Measurements from ENCODE around the gene KCNT1.

Gene KCNT1

GRCh38 chr9:135749171-135750045 lies 47.4 kb downstream of the KCNT1 start:
- H3K36me3 ChIP-seq (ENCODE audit: low read depth), result no peaks in the 10 kb centered on the region
- no peaks in the 10 kb centered on the region for H3K9me3 ChIP-seq (ENCODE audit: severe bottlenecking)
- no peak for ATAC-seq (ENCODE audit: low read depth)
- TF ChIP-seq, protein P1, sequence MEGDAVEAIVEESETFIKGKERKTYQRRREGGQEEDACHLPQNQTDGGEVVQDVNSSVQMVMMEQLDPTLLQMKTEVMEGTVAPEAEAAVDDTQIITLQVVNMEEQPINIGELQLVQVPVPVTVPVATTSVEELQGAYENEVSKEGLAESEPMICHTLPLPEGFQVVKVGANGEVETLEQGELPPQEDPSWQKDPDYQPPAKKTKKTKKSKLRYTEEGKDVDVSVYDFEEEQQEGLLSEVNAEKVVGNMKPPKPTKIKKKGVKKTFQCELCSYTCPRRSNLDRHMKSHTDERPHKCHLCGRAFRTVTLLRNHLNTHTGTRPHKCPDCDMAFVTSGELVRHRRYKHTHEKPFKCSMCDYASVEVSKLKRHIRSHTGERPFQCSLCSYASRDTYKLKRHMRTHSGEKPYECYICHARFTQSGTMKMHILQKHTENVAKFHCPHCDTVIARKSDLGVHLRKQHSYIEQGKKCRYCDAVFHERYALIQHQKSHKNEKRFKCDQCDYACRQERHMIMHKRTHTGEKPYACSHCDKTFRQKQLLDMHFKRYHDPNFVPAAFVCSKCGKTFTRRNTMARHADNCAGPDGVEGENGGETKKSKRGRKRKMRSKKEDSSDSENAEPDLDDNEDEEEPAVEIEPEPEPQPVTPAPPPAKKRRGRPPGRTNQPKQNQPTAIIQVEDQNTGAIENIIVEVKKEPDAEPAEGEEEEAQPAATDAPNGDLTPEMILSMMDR (IDR thresholded peaks at IDR 0.05; ENCODE audit: poor library complexity, severe bottlenecking), result no peak
- no peaks in the 10 kb centered on the region for H3K27me3 ChIP-seq (ENCODE audit: insufficient read depth, poor library complexity, severe bottlenecking)
- H3K27ac ChIP-seq (ENCODE audit: poor library complexity, severe bottlenecking), result no peak overlapping the region
- DNase-seq (ENCODE audit: low spot score), result no peak
- no peak overlapping the region for H3K4me3 ChIP-seq (ENCODE audit: severe bottlenecking)
- H3K4me1 ChIP-seq (ENCODE audit: insufficient read depth, poor library complexity, severe bottlenecking), result no peaks in the 10 kb centered on the region

GRCh38 chr9:135750786-135751185 lies 48.8 kb downstream of the KCNT1 start:
- H3K27ac ChIP-seq (ENCODE audit: poor library complexity, severe bottlenecking), result no peak overlapping the region

GRCh38 chr9:135751501-135751900 lies 49.5 kb downstream of the KCNT1 start:
- H3K4me1 ChIP-seq (ENCODE audit: insufficient read depth, poor library complexity, severe bottlenecking), result no peaks in the 10 kb centered on the region
- DNase-seq (ENCODE audit: low spot score), result no peak
- TF ChIP-seq, protein P1 (IDR thresholded peaks at IDR 0.05; ENCODE audit: poor library complexity, severe bottlenecking), result no peak
- no peaks in the 10 kb centered on the region for H3K36me3 ChIP-seq (ENCODE audit: low read depth)
- no peaks in the 10 kb centered on the region for H3K9me3 ChIP-seq (ENCODE audit: severe bottlenecking)
- ATAC-seq (ENCODE audit: low read depth), result no peak
- H3K27me3 ChIP-seq (ENCODE audit: insufficient read depth, poor library complexity, severe bottlenecking), result no peaks in the 10 kb centered on the region
- no peak overlapping the region for H3K4me3 ChIP-seq (ENCODE audit: severe bottlenecking)
- no peak overlapping the region for H3K27ac ChIP-seq (ENCODE audit: poor library complexity, severe bottlenecking)

More at GRCh38 chr9:135750786-135751185, 48.8 kb downstream of the KCNT1 start:
- TF ChIP-seq, protein P1 (IDR thresholded peaks at IDR 0.05; ENCODE audit: poor library complexity, severe bottlenecking), result no peak
- no peak for ATAC-seq (ENCODE audit: low read depth)
- Histone ChIP-seq H3K36me3 (ENCODE audit: low read depth) (no peaks in the 10 kb centered on the region), H3K4me3 (ENCODE audit: severe bottlenecking) (no peak overlapping the region), H3K27me3 (ENCODE audit: insufficient read depth, poor library complexity, severe bottlenecking) (no peaks in the 10 kb centered on the region), H3K9me3 (ENCODE audit: severe bottlenecking) (no peaks in the 10 kb centered on the region), H3K4me1 (ENCODE audit: insufficient read depth, poor library complexity, severe bottlenecking) (no peaks in the 10 kb centered on the region)
- DNase-seq (ENCODE audit: low spot score), result no peak

GRCh38 chr9:135752281-135753204 lies 50.6 kb downstream of the KCNT1 start:
- Histone ChIP-seq H3K27me3 (ENCODE audit: insufficient read depth, poor library complexity, severe bottlenecking) (no peaks in the 10 kb centered on the region), H3K4me3 (ENCODE audit: severe bottlenecking) (no peak overlapping the region), H3K9me3 (ENCODE audit: severe bottlenecking) (no peaks in the 10 kb centered on the region), H3K36me3 (ENCODE audit: low read depth) (no peaks in the 10 kb centered on the region), H3K27ac (ENCODE audit: poor library complexity, severe bottlenecking) (no peak overlapping the region), H3K4me1 (ENCODE audit: insufficient read depth, poor library complexity, severe bottlenecking) (no peaks in the 10 kb centered on the region)
- TF ChIP-seq, protein P1 (IDR thresholded peaks at IDR 0.05; ENCODE audit: poor library complexity, severe bottlenecking), result no peak
- DNase-seq (ENCODE audit: low spot score) (no peak), ATAC-seq (ENCODE audit: low read depth) (no peak)
